ENCODE results near the gene HIRA. TPM values are rescaled to one million over a fixed set of nuclear protein-coding genes. Genes with fewer than 3 reads are reported as not detected.
A peak's percentile ranks its signal among the peaks of the same experiment; 100 is the strongest.

The HIRA gene
- total and polyA plus RNA-seq, 9 of the 15 experiments (the other 6 are each of a cell fraction or from before 2014, with no cell fraction given), result 0.96 to 132 (median 58.4) TPM

DNA sequence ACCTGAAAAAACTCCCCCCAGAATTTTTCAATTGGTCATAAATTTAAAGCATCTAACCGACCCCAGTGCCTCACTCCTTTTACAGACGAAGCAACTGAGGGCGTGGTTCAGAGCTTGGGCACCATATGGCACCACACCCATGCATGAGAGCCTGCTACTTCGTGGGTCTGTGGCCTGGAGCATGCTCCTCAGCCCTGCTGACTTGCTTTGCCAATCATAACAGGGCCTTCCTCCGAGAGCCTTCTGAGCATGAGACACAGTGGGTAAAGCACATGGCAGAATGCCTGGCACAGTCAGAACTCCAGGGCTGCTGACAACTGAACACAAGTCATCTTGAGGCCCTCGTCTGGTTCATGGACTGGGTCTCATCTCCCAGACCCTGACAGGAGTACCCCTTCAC, 33.3 kb downstream of the HIRA start (continued):
- TF ChIP-seq ZNF79 (CRISPR knock-in tag; IDR thresholded peaks at IDR 0.05; ENCODE audit: low read depth), result no peak
- 0 out of 4 replicates have a peak, but pooled peaks of 1 of the 2 experiments have one; percentile 9 for TF ChIP-seq KDM4B (IDR thresholded peaks at IDR 0.05; ENCODE audit: borderline replicate concordance in 2 of 2, low read depth in 1 of 2)
- TF ChIP-seq FOXJ2 (tag; IDR thresholded peaks at IDR 0.05), result no peak
- TF ChIP-seq, protein P1, sequence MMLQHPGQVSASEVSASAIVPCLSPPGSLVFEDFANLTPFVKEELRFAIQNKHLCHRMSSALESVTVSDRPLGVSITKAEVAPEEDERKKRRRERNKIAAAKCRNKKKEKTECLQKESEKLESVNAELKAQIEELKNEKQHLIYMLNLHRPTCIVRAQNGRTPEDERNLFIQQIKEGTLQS (IDR thresholded peaks at IDR 0.05), result no peak
- TF ChIP-seq, protein P1 (CRISPR knock-in tag; conservative IDR thresholded peaks at IDR 0.05), result no peak
- no peak for TF ChIP-seq ZNF384 (IDR thresholded peaks at IDR 0.05; ENCODE audit: low read depth, low read length)
- no peak for TF ChIP-seq PURB (CRISPR knock-in tag; IDR thresholded peaks at IDR 0.05; ENCODE audit: low read depth)
- no peak for TF ChIP-seq EHMT2 (IDR thresholded peaks at IDR 0.05)
- no peak for TF ChIP-seq BRD9 (IDR thresholded peaks at IDR 0.05; ENCODE audit: low read depth, partially characterized antibody)
- TF ChIP-seq DNMT1 (IDR thresholded peaks at IDR 0.05), result no peak
- TF ChIP-seq FIP1L1 (IDR thresholded peaks at IDR 0.05; ENCODE audit: low read depth, low read length, poor library complexity, severe bottlenecking), result no peak
- TF ChIP-seq ZNF174 (CRISPR knock-in tag; IDR thresholded peaks at IDR 0.05), result no peak
- no peak for TF ChIP-seq ZNF347 (CRISPR knock-in tag; IDR thresholded peaks at IDR 0.05; ENCODE audit: low read depth)
- TF ChIP-seq KLF6 (CRISPR knock-in tag; IDR thresholded peaks at IDR 0.05; ENCODE audit: borderline replicate concordance), result no peak
- TF ChIP-seq, protein P2, sequence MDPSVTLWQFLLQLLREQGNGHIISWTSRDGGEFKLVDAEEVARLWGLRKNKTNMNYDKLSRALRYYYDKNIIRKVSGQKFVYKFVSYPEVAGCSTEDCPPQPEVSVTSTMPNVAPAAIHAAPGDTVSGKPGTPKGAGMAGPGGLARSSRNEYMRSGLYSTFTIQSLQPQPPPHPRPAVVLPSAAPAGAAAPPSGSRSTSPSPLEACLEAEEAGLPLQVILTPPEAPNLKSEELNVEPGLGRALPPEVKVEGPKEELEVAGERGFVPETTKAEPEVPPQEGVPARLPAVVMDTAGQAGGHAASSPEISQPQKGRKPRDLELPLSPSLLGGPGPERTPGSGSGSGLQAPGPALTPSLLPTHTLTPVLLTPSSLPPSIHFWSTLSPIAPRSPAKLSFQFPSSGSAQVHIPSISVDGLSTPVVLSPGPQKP (CRISPR knock-in tag; IDR thresholded peaks at IDR 0.05), result no peak
- TF ChIP-seq NFATC3 (IDR thresholded peaks at IDR 0.05), result no peak
- 0 out of 2 replicates have a peak, but pooled peaks have one; percentile 5 for TF ChIP-seq IFI16 (CRISPR knock-in tag; IDR thresholded peaks at IDR 0.05)
- no peak for TF ChIP-seq MYC (IDR thresholded peaks at IDR 0.05; ENCODE audit: low read depth, low read length)
- 0 out of 2 replicates have a peak, but pooled peaks have one; percentile 42 for TF ChIP-seq MYC (CRISPR knock-in tag; IDR thresholded peaks at IDR 0.05; ENCODE audit: borderline replicate concordance, low read depth)
- no peak for TF ChIP-seq SMAD2 (IDR thresholded peaks at IDR 0.05; ENCODE audit: low read depth, low read length)
- TF ChIP-seq CBX5 (IDR thresholded peaks at IDR 0.05; ENCODE audit: borderline replicate concordance, low read depth), result no peak
- no peak for TF ChIP-seq ELF4 (CRISPR knock-in tag; IDR thresholded peaks at IDR 0.05)
- TF ChIP-seq, protein P3, sequence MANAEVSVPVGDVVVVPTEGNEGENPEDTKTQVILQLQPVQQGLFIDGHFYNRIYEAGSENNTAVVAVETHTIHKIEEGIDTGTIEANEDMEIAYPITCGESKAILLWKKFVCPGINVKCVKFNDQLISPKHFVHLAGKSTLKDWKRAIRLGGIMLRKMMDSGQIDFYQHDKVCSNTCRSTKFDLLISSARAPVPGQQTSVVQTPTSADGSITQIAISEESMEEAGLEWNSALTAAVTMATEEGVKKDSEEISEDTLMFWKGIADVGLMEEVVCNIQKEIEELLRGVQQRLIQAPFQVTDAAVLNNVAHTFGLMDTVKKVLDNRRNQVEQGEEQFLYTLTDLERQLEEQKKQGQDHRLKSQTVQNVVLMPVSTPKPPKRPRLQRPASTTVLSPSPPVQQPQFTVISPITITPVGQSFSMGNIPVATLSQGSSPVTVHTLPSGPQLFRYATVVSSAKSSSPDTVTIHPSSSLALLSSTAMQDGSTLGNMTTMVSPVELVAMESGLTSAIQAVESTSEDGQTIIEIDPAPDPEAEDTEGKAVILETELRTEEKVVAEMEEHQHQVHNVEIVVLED (CRISPR knock-in tag; IDR thresholded peaks at IDR 0.05), result no peak
- TF ChIP-seq ZNF232 (CRISPR knock-in tag; IDR thresholded peaks at IDR 0.05), result no peak
- no peak for TF ChIP-seq PHTF2 (CRISPR knock-in tag; IDR thresholded peaks at IDR 0.05)
